Measurements from ENCODE around the gene SLC22A4. TPM values are rescaled to one million over a fixed set of nuclear protein-coding genes. Genes with fewer than 3 reads are reported as not detected.
A peak's percentile ranks its signal among the peaks of the same experiment; 100 is the strongest.

Gene SLC22A4
- total RNA-seq, 1 donor = 2.9 TPM

DNA sequence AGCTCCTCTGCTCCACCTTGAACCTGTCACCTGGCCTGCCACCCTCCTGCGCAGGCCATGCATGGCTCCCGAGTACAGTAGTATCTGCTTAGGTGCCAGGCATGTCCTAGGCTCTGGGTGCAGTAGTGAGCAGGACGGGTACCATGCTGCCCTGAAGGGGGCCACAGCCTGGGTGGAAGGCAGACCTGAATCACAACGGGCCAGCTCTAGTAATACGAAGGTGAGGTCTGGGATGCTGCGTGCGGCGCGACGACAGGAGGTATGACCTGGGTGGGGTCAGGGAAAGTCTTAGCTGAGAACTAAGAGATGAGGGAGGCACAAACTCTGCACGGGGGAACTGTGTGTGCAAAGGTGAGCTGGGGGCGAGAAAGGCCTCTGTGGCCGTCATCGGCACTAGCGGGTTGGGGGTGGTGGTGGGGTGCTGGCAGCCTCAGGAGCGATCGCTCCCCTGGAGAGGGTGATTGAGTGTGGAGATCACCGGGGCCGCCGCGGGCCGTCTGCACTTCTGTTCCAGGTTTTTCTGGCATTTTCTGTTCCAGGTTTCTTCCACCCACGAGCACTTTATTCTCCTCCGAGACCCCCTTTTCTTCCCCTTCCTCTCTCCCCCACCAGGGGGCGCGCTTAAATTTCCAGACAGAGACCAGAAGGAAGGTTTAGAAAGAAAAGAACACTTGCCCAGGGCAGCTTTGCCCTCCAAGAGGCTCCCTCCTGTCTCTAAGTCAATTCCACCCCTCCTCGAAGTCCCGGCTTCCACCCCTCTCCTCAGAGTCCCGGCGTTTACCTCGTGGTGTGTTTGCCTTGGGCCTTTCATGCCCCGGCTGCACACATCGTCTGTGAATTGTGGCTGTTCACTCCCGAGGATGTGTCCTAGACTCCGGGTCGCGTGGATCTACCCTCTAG is 21.6 kb upstream of the SLC22A4 start:
- H2AFZ ChIP-seq (ENCODE audit: low read length) = no peak overlapping the region
- H3K4me3 ChIP-seq (ENCODE audit: insufficient read depth, low read length) = no peak overlapping the region
- peaks cover 52% of the 10 kb centered on the region for H4K20me1 ChIP-seq (ENCODE audit: insufficient read depth, low read length)
- no peak overlapping the region for H3K27ac ChIP-seq (ENCODE audit: low read depth, low read length)
- H3K9me3 ChIP-seq (ENCODE audit: low read depth, low read length) = no peaks in the 10 kb centered on the region
- peaks cover 10% of the 10 kb centered on the region for H3K4me1 ChIP-seq (ENCODE audit: insufficient read depth, low read length)
- H3K36me3 ChIP-seq (ENCODE audit: insufficient read depth, low read length) = peaks cover 66% of the 10 kb centered on the region
- H3K27me3 ChIP-seq (ENCODE audit: insufficient read depth, low read length) = no peaks in the 10 kb centered on the region
- no peak overlapping the region for H3K4me2 ChIP-seq (ENCODE audit: insufficient read depth, low read length)
- H3K79me2 ChIP-seq (ENCODE audit: insufficient read depth, low read length) = peaks cover 11% of the 10 kb centered on the region
- TF ChIP-seq, protein P1, sequence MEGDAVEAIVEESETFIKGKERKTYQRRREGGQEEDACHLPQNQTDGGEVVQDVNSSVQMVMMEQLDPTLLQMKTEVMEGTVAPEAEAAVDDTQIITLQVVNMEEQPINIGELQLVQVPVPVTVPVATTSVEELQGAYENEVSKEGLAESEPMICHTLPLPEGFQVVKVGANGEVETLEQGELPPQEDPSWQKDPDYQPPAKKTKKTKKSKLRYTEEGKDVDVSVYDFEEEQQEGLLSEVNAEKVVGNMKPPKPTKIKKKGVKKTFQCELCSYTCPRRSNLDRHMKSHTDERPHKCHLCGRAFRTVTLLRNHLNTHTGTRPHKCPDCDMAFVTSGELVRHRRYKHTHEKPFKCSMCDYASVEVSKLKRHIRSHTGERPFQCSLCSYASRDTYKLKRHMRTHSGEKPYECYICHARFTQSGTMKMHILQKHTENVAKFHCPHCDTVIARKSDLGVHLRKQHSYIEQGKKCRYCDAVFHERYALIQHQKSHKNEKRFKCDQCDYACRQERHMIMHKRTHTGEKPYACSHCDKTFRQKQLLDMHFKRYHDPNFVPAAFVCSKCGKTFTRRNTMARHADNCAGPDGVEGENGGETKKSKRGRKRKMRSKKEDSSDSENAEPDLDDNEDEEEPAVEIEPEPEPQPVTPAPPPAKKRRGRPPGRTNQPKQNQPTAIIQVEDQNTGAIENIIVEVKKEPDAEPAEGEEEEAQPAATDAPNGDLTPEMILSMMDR (IDR thresholded peaks at IDR 0.05; ENCODE audit: extremely low read depth, low read depth, low read length) = peak; percentile 82
- peak; percentile 92 for DNase-seq (ENCODE audit: insufficient read length, low spot score, missing footprints)

DNA sequence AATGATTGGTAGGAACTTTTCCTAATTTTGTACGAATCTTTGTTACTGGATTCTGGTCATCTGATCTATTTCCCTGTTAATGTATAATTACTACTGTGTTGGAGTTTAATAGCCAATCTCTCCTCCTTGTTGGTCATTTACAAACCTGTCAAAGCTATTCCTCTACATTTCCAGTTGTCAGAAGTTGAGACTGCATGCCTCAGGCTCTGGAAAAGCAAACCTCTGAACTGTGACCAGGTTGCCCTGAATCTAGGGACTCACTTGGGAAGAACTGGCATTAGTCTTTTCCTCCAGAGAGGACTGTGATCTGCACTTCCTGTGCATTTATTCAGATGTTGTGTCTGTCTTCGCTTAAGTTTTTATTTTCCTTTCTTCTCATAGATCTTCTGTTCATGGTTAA is 20.6 kb upstream of the SLC22A4 start:
- H3K4me3 ChIP-seq (ENCODE audit: insufficient read depth, low read length) = no peak overlapping the region
- peak; percentile 49 for DNase-seq (ENCODE audit: insufficient read length, low spot score, missing footprints)
- H3K79me2 ChIP-seq (ENCODE audit: insufficient read depth, low read length) = no peaks in the 10 kb centered on the region
- no peaks in the 10 kb centered on the region for H3K27me3 ChIP-seq (ENCODE audit: insufficient read depth, low read length)
- peaks cover 8% of the 10 kb centered on the region for H3K4me1 ChIP-seq (ENCODE audit: insufficient read depth, low read length)
- TF ChIP-seq, protein P1 (IDR thresholded peaks at IDR 0.05; ENCODE audit: extremely low read depth, low read depth, low read length) = no peak
- peaks cover 46% of the 10 kb centered on the region for H4K20me1 ChIP-seq (ENCODE audit: insufficient read depth, low read length)
- no peak overlapping the region for H2AFZ ChIP-seq (ENCODE audit: low read length)
- H3K27ac ChIP-seq (ENCODE audit: low read depth, low read length) = no peak overlapping the region
- no peaks in the 10 kb centered on the region for H3K9me3 ChIP-seq (ENCODE audit: low read depth, low read length)
- H3K4me2 ChIP-seq (ENCODE audit: insufficient read depth, low read length) = no peak overlapping the region
- H3K36me3 ChIP-seq (ENCODE audit: insufficient read depth, low read length) = peaks cover 55% of the 10 kb centered on the region

DNA sequence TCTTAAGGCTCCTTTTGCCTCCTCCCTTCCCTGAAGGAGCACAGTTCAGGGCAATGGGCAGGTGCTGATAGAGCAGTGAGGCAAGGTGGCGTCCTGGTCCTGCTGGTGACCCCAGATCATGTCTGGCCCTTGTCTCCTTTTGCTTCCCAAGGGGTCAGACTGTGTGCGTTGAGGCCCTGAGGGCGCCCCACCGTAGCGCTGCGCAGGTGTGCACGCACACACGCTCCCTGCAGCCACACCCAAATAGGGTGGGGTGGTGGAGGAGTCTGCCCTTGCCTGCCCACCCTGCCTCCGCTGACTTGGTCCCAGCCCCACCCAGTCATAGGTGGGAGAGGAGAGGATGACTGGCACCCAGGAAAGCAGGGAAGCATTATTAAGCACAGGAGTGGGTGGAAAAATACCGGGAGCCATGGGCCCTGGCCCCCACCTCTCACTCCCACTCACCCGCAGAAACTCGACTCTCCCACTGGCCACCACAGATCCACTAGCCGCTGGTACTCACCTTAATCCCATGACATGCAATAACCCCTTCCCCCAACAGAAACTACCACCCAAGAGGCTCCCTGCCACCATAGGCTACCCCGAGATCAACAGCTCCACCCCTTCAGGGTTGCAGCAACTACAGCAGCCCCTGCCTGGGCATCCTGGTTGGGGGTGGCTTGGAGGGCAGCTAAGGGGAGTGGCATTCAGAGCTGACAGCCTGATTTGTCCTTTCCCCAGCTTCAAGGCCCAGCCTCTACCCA is 20.0 kb upstream of the SLC22A4 start:
- H3K4me2 ChIP-seq (ENCODE audit: insufficient read depth, low read length) = no peak overlapping the region
- peak; percentile 79 for DNase-seq (ENCODE audit: insufficient read length, low spot score, missing footprints)

More for the DNA sequence above, 20.0 kb upstream of the SLC22A4 start:
- Histone ChIP-seq H3K9me3 (ENCODE audit: low read depth, low read length) (no peaks in the 10 kb centered on the region), H2AFZ (ENCODE audit: low read length) (no peak overlapping the region), H3K27ac (ENCODE audit: low read depth, low read length) (no peak overlapping the region), H3K36me3 (ENCODE audit: insufficient read depth, low read length) (peaks cover 50% of the 10 kb centered on the region), H3K27me3 (ENCODE audit: insufficient read depth, low read length) (no peaks in the 10 kb centered on the region), H3K79me2 (ENCODE audit: insufficient read depth, low read length) (no peaks in the 10 kb centered on the region), H3K4me1 (ENCODE audit: insufficient read depth, low read length) (peaks cover 2% of the 10 kb centered on the region), H4K20me1 (ENCODE audit: insufficient read depth, low read length) (peaks cover 40% of the 10 kb centered on the region), H3K4me3 (ENCODE audit: insufficient read depth, low read length) (no peak overlapping the region)
- TF ChIP-seq, protein P1 (IDR thresholded peaks at IDR 0.05; ENCODE audit: extremely low read depth, low read depth, low read length) = no peak

Data from osteoblast (primary cell).